Measurements from ENCODE around the gene FRG2B. TPM values are rescaled to one million over a fixed set of nuclear protein-coding genes. Genes with fewer than 3 reads are reported as not detected.
"Not testable (repeated sequence)": the region's sequence is repeated elsewhere in the genome, so short reads cannot be mapped to it uniquely, and the experiment has no call there.

FRG2B gene
- total RNA-seq, 1 donor from 2014 or later = not detected

GRCh38 chr10:133599869-133600268, 26.7 kb downstream of the FRG2B start:
- not testable (repeated sequence) for DNase-seq (ENCODE audit: low spot score)

GRCh38 chr10:133592716-133593115, 33.9 kb downstream of the FRG2B start:
- DNase-seq (ENCODE audit: low spot score) = no peak

GRCh38 chr10:133590970-133591359, 35.6 kb downstream of the FRG2B start:
- DNase-seq (ENCODE audit: low spot score) = no peak

GRCh38 chr10:133590226-133590969, 36.2 kb downstream of the FRG2B start:
- DNase-seq (ENCODE audit: low spot score) = no peak

- DNase-seq (ENCODE audit: low spot score) = not testable (repeated sequence)
These were observed 49.6 kb downstream of the FRG2B start for GRCh38 chr10:133577037-133577436.

Other genes starting within 250 kb of the FRG2B start
- gene PAOX, start 247.5 kb downstream of the FRG2B start, total RNA-seq = 9.4 TPM
- 50.6 TPM for gene MTG1, start 232.6 kb downstream of the FRG2B start, total RNA-seq
- gene SPRN, start 202.2 kb downstream of the FRG2B start, total RNA-seq = not detected
- gene SCART1, start 172.8 kb downstream of the FRG2B start, total RNA-seq = 3.6 TPM
- gene CYP2E1, start 99.4 kb downstream of the FRG2B start, total RNA-seq = 4.7 TPM
- 3.3 TPM for gene SYCE1, start 61.2 kb downstream of the FRG2B start, total RNA-seq